Measurements from ENCODE around the gene PDE1A. TPM values are rescaled to one million over a fixed set of nuclear protein-coding genes. Genes with fewer than 3 reads are reported as not detected.

The PDE1A gene
- total and polyA plus RNA-seq, 2 donors (not counting 1 experiment from before 2014, with no cell fraction given), result 0.07 TPM; not detected in 1

- ChIA-PET POLR2A (no interaction called here), CTCF (no interaction called here)
- DNase-seq, result no peak
- Histone ChIP-seq H3K4me3 (ENCODE audit: control extremely low read depth in 1 of 5, extremely low read depth in 1 of 5, insufficient read depth in 1 of 5, low read depth in 2 of 5, low read length in 4 of 5) (no peak overlapping the region), H4K20me1 (ENCODE audit: control insufficient read depth, insufficient read depth, low read length, poor library complexity, severe bottlenecking) (no peaks in the 10 kb centered on the region), H3K4me1 (ENCODE audit: control insufficient read depth in 2 of 2, insufficient read depth in 2 of 2, low read length in 2 of 2) (no peaks in the 10 kb centered on the region), H3K79me2 (ENCODE audit: control insufficient read depth, insufficient read depth, low read length) (no peaks in the 10 kb centered on the region), H3K27me3 (replicated peaks in 1 of 4; ENCODE audit: control extremely low read depth in 1 of 4, control insufficient read depth in 3 of 4, insufficient read depth in 4 of 4, low read length in 3 of 4) (no peaks in the 10 kb centered on the region), H2AFZ (ENCODE audit: insufficient read depth, low read depth, low read length, poor library complexity, severe bottlenecking) (no peak overlapping the region), H3K27ac (ENCODE audit: low read length in 2 of 2) (no peak overlapping the region), H3K9me3 (ENCODE audit: control extremely low read depth in 1 of 3, control insufficient read depth in 2 of 3, insufficient read depth in 1 of 3, low read length in 2 of 3) (no peaks in the 10 kb centered on the region), H3K9ac (ENCODE audit: low read length) (no peak overlapping the region), H3K4me2 (replicated peaks; ENCODE audit: low read depth, low read length, poor library complexity, severe bottlenecking) (no peak overlapping the region), H3K36me3 (replicated peaks in 1 of 2; ENCODE audit: control extremely low read depth in 1 of 2, control insufficient read depth in 1 of 2, extremely low read depth in 1 of 2, insufficient read depth in 2 of 2, low read length in 1 of 2) (no peaks in the 10 kb centered on the region)
- Mint-ChIP-seq H3K4me1 (no peaks in the 10 kb centered on the region), H3K27ac (no peak overlapping the region), H3K9me3 (ENCODE audit: insufficient read depth) (no peaks in the 10 kb centered on the region), H3K4me3 (no peak overlapping the region), H3K27me3 (peaks cover 3% of the 10 kb centered on the region)
- intact Hi-C loops (cut with micrococcal nuclease), result no loop called here
- 69% methylated on average over 2 of the region's 2 CpGs for WGBS (ENCODE audit: insufficient coverage)
- no peak for ATAC-seq (ENCODE audit: low read depth)
- TF ChIP-seq CTCF (IDR thresholded peaks at IDR 0.05) (no peak), EZH2 (IDR thresholded peaks at IDR 0.05; ENCODE audit: borderline replicate concordance, insufficient read depth, low read depth, low read length, poor library complexity, severe bottlenecking) (no peak)
Observed at GRCh38 chr2:182228073-182228473, 198.8 kb downstream of the PDE1A start.

GRCh38 chr2:182226807-182227206 lies 200.0 kb downstream of the PDE1A start:
- H3K4me1 Mint-ChIP-seq, result no peaks in the 10 kb centered on the region
- TF ChIP-seq CTCF (IDR thresholded peaks at IDR 0.05) (no peak), EZH2 (IDR thresholded peaks at IDR 0.05; ENCODE audit: borderline replicate concordance, insufficient read depth, low read depth, low read length, poor library complexity, severe bottlenecking) (no peak)
- H3K4me1 ChIP-seq (ENCODE audit: control insufficient read depth in 2 of 2, insufficient read depth in 2 of 2, low read length in 2 of 2), result no peaks in the 10 kb centered on the region
- H2AFZ ChIP-seq (ENCODE audit: insufficient read depth, low read depth, low read length, poor library complexity, severe bottlenecking), result no peak overlapping the region
- H3K4me3 ChIP-seq (ENCODE audit: control extremely low read depth in 1 of 5, extremely low read depth in 1 of 5, insufficient read depth in 1 of 5, low read depth in 2 of 5, low read length in 4 of 5), result no peak overlapping the region
- no peak overlapping the region for H3K4me3 Mint-ChIP-seq
- H3K27me3 Mint-ChIP-seq, result peaks cover under 1% of the 10 kb centered on the region
- no peak overlapping the region for H3K4me2 ChIP-seq (replicated peaks; ENCODE audit: low read depth, low read length, poor library complexity, severe bottlenecking)
- no peaks in the 10 kb centered on the region for H4K20me1 ChIP-seq (ENCODE audit: control insufficient read depth, insufficient read depth, low read length, poor library complexity, severe bottlenecking)
- no peak overlapping the region for H3K9ac ChIP-seq (ENCODE audit: low read length)
- H3K27ac ChIP-seq (ENCODE audit: low read length in 2 of 2), result no peak overlapping the region
- no peaks in the 10 kb centered on the region for H3K79me2 ChIP-seq (ENCODE audit: control insufficient read depth, insufficient read depth, low read length)
- POLR2A ChIA-PET, result no interaction called here
- no CpG with 5 or more reads among the region's 4 CpGs for WGBS (ENCODE audit: insufficient coverage)
- ATAC-seq (ENCODE audit: low read depth) (no peak), DNase-seq (no peak)
- no peaks in the 10 kb centered on the region for H3K9me3 ChIP-seq (ENCODE audit: control extremely low read depth in 1 of 3, control insufficient read depth in 2 of 3, insufficient read depth in 1 of 3, low read length in 2 of 3)
- CTCF ChIA-PET, result interaction anchor here (1.1 kb wide), 1 partner anchor 40 kb away, joined by 4 read pairs; no protein-coding TSS in a partner anchor
- H3K36me3 ChIP-seq (replicated peaks in 1 of 2; ENCODE audit: control extremely low read depth in 1 of 2, control insufficient read depth in 1 of 2, extremely low read depth in 1 of 2, insufficient read depth in 2 of 2, low read length in 1 of 2), result no peaks in the 10 kb centered on the region
- no peaks in the 10 kb centered on the region for H3K27me3 ChIP-seq (replicated peaks in 1 of 4; ENCODE audit: control extremely low read depth in 1 of 4, control insufficient read depth in 3 of 4, insufficient read depth in 4 of 4, low read length in 3 of 4)
- intact Hi-C loops (cut with micrococcal nuclease), result no loop called here
- H3K27ac Mint-ChIP-seq, result no peak overlapping the region
- H3K9me3 Mint-ChIP-seq (ENCODE audit: insufficient read depth), result no peaks in the 10 kb centered on the region

Measured in B cell (primary cell).